Effector CD4-positive, alpha-beta T cell (primary cell): Measurements from ENCODE around the gene NUPR1.
"Not testable (repeated sequence)": the region's sequence is repeated elsewhere in the genome, so short reads cannot be mapped to it uniquely, and the experiment has no call there.

ENCODE experiments used
- DNase-seq: peaks from one replicate; pipeline ENCODE4 v3.0.0-alpha.2; 2020

NUPR1 gene

GRCh38 chr16:28497861-28498599 lies 40.7 kb downstream of the NUPR1 start:
- DNase-seq: no peak

- DNase-seq: no peak
Measured at GRCh38 chr16:28497386-28497785, 41.4 kb downstream of the NUPR1 start.

GRCh38 chr16:28496844-28497243 lies 41.9 kb downstream of the NUPR1 start:
- no peak for DNase-seq

DNA sequence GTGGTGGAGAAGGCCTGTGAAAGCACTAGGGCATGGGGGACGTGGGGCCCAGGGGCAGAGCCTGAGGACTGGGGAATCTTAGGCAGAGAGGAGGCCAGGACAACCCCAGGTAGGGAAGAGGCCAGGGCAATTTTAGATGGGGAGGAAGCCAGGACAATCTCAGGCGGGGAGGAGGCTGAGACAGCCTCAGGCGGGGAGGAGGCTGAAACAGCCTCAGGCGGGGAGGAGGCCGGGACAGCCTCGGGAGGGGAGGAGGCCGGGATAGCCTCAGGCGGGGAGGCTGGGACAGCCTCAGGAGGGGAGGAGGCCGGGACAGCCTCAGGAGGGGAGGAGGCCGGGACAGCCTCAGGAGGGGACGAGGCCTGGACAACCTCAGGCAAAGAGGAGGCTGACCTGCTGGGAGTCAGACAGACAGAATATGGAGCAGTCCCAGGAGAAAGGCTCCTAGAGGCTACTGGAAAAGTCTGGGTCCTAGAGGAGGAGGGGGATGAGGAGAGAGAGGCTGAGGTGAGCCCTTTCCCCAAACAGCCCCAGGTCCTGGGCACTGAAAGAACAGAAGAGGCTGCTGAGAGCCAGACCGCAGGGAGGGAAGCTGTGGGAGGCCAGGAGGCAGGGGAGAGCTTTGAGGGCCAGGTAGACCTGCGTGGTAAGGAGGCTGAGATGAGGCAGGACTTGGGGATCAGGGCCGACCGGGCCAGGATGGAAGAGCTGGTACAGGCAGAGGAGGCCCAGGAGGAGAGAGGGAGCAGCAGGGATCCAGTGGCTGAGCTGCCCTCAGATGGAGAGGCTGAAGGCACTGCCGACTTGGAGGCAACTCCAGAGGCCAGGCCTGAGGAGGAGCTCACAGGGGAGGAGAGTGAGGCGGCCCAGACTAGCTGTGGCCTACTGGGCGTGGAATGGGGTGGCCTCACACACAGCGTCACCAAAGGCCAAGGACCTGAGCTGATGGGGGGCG lies 42.7 kb downstream of the NUPR1 start:
- DNase-seq: no peak

- no peak for DNase-seq
Measured at GRCh38 chr16:28495098-28495793, 43.5 kb downstream of the NUPR1 start.

- peak; percentile 88 for DNase-seq
Measured at GRCh38 chr16:28494121-28494851, 44.5 kb downstream of the NUPR1 start, which contains the start of gene APOBR. Gene APOBR, plus strand, starts transcription at chr16:28494643. Its CDS starts 39 bp downstream, at chr16:28494682.

DNA sequence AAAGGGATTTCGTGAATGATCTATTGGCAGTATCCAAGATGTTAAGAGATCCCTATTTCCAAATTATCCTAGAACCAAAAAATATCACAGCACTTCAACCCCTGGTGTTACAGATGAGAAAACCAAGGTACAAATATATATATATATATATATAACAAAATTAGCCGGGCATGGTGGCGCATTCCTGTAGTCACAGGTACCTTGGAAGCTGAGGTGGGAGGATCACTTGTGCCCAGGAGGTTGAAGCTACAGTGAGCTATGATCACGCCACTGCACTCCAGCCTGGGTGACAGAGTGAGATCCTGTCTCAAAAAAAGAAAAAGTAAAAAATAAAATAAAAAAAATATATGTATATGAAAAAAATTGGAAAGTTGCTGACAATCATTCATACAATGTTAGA lies 46.3 kb downstream of the NUPR1 start:
- DNase-seq: no peak

- peak; percentile 83 for DNase-seq
Measured at GRCh38 chr16:28491970-28492474, 46.8 kb downstream of the NUPR1 start, which contains the start of gene CLN3. Gene CLN3, minus strand, starts transcription at chr16:28492074. Its CDS starts 315 bp downstream, at chr16:28491759.

DNA sequence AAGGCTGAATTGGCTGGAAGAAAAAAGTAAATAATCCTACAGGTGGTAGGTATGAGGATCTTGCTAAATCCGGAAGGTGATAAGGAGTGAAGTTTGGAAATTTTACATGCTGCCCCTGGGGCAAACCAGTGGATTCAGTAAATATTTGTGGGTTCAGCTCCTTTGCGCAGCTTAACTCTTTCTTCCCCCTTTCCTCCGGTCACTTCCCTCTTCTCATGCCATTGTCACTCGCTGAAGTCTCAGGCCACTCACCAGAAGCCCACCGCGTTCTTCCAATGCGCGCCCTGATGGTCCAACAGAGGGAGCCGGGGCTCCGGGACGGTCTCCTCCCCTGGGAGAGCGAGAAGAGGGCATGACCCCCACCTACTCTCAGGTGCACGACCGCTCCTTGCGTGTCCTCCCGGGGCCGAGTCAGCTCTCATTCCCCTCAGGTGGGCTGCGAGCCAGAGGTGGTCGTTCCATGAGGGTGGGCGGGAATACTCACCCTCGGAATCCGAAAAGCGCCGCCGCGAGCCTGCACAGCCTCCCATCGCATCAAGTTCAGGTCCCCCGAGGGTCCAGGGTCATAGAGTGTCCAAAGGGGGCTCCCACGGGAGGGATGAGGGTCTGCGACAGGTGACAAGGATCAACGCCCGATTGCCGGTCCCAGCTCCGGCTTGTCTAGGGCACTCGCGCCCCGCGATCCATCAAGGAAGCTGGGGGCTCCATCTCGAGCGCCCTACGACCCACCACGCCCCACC lies 47.4 kb downstream of the NUPR1 start:
- no peak for DNase-seq

DNA sequence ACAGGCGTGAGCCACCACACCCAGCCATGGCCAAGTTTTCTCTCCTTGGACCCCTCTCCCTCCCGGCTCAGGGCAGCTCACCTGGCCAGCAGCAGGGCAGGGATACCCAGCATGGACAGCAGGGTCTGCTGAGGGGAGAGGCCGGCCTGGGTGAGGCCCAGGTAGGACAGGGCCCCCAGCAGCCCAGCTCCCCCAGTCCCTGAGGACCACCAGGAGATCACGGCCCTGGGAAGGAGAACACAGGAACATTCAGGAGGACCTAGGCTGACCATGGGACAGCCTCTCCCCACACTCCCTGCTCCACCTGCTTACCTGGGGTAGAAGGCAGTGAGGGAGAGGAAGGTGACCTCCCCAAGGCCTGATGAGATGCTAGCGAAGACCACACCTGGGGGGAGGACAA lies 52.5 kb downstream of the NUPR1 start:
- DNase-seq: no peak

- DNase-seq: not testable (repeated sequence)
Measured at GRCh38 chr16:28483361-28483760, 55.4 kb downstream of the NUPR1 start.
